ENCODE measurements around the gene BRAP. TPM values are rescaled to one million over a fixed set of nuclear protein-coding genes. Genes with fewer than 3 reads are reported as not detected.
"Not testable (repeated sequence)": the region's sequence is repeated elsewhere in the genome, so short reads cannot be mapped to it uniquely, and the experiment has no call there.

BRAP gene
- polyA plus RNA-seq, 1 donor from 2014 or later: 23.4 TPM

- H3K9me2 ChIP-seq (ENCODE audit: insufficient read depth, low read length): no peaks in the 10 kb centered on the region
- H3K9ac ChIP-seq (ENCODE audit: low read length): no peak overlapping the region
- TF ChIP-seq, protein P1, sequence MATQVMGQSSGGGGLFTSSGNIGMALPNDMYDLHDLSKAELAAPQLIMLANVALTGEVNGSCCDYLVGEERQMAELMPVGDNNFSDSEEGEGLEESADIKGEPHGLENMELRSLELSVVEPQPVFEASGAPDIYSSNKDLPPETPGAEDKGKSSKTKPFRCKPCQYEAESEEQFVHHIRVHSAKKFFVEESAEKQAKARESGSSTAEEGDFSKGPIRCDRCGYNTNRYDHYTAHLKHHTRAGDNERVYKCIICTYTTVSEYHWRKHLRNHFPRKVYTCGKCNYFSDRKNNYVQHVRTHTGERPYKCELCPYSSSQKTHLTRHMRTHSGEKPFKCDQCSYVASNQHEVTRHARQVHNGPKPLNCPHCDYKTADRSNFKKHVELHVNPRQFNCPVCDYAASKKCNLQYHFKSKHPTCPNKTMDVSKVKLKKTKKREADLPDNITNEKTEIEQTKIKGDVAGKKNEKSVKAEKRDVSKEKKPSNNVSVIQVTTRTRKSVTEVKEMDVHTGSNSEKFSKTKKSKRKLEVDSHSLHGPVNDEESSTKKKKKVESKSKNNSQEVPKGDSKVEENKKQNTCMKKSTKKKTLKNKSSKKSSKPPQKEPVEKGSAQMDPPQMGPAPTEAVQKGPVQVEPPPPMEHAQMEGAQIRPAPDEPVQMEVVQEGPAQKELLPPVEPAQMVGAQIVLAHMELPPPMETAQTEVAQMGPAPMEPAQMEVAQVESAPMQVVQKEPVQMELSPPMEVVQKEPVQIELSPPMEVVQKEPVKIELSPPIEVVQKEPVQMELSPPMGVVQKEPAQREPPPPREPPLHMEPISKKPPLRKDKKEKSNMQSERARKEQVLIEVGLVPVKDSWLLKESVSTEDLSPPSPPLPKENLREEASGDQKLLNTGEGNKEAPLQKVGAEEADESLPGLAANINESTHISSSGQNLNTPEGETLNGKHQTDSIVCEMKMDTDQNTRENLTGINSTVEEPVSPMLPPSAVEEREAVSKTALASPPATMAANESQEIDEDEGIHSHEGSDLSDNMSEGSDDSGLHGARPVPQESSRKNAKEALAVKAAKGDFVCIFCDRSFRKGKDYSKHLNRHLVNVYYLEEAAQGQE (IDR thresholded peaks at IDR 0.05; ENCODE audit: borderline replicate concordance): no peak
- TF ChIP-seq TAF1 (IDR thresholded peaks at IDR 0.05; ENCODE audit: low read depth) (no peak), POLR2AphosphoS5 (IDR thresholded peaks at IDR 0.05) (no peak), EZH2 (IDR thresholded peaks at IDR 0.05; ENCODE audit: borderline replicate concordance, insufficient read depth, low read length, poor library complexity, severe bottlenecking) (no peak), MXI1 (conservative IDR thresholded peaks at IDR 0.05; ENCODE audit: poor library complexity, severe bottlenecking) (no peak), EP300 (conservative IDR thresholded peaks at IDR 0.05; ENCODE audit: poor library complexity, severe bottlenecking) (no peak), SMC3 (conservative IDR thresholded peaks at IDR 0.05; ENCODE audit: poor library complexity) (no peak), RAD21 (conservative IDR thresholded peaks at IDR 0.05) (no peak)
- TF ChIP-seq, protein P2, sequence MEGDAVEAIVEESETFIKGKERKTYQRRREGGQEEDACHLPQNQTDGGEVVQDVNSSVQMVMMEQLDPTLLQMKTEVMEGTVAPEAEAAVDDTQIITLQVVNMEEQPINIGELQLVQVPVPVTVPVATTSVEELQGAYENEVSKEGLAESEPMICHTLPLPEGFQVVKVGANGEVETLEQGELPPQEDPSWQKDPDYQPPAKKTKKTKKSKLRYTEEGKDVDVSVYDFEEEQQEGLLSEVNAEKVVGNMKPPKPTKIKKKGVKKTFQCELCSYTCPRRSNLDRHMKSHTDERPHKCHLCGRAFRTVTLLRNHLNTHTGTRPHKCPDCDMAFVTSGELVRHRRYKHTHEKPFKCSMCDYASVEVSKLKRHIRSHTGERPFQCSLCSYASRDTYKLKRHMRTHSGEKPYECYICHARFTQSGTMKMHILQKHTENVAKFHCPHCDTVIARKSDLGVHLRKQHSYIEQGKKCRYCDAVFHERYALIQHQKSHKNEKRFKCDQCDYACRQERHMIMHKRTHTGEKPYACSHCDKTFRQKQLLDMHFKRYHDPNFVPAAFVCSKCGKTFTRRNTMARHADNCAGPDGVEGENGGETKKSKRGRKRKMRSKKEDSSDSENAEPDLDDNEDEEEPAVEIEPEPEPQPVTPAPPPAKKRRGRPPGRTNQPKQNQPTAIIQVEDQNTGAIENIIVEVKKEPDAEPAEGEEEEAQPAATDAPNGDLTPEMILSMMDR (IDR thresholded peaks at IDR 0.05; ENCODE audit: poor library complexity, severe bottlenecking): no peak
- H3K36me3 ChIP-seq (ENCODE audit: insufficient read depth, low read length): no peaks in the 10 kb centered on the region
- H3K27me3 ChIP-seq (ENCODE audit: insufficient read depth, low read depth, low read length): no peaks in the 10 kb centered on the region
- no peak overlapping the region for H3K4me2 ChIP-seq (ENCODE audit: low read length)
- H3F3A ChIP-seq (ENCODE audit: insufficient read depth, low read length, poor library complexity, severe bottlenecking): no peaks in the 10 kb centered on the region
- no peak overlapping the region for H3K27ac ChIP-seq (ENCODE audit: low read length)
- H2AFZ ChIP-seq (ENCODE audit: low read depth, low read length): no peak overlapping the region
- no peaks in the 10 kb centered on the region for H4K20me1 ChIP-seq (ENCODE audit: insufficient read depth)
- no peaks in the 10 kb centered on the region for H3K9me3 ChIP-seq (ENCODE audit: low read length)
- H3K4me3 ChIP-seq (ENCODE audit: low read length): no peak overlapping the region
- no peaks in the 10 kb centered on the region for H3K79me2 ChIP-seq (replicated peaks; ENCODE audit: insufficient read depth, low read length)
Measured at GRCh38 chr12:111624540-111624939, 61.2 kb downstream of the BRAP start.

DNA sequence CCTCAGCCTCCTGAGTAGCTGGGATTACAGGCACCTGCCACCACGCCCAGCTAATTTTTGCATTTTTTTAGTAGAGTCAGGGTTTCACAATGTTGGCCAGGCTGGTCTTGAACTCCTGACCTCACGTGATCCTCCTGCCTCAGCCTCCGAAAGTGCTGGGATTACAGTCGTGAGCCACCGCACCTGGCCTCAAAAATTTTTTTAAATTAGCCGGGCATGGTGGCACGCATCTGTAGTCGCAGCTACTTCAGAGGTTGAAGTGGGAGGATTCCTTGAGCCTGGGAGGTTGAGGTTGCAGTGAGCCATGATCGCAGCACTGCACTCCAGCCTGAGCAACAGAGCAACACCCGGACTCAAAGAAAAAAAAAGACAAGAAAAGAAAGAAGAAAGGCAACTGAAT, 67.9 kb downstream of the BRAP start:
- H3K4me3 ChIP-seq (ENCODE audit: low read length); H3F3A ChIP-seq (ENCODE audit: insufficient read depth, low read length, poor library complexity, severe bottlenecking); H3K36me3 ChIP-seq (ENCODE audit: insufficient read depth, low read length); H2AFZ ChIP-seq (ENCODE audit: low read depth, low read length); H3K27me3 ChIP-seq (ENCODE audit: insufficient read depth, low read depth, low read length); H3K9me3 ChIP-seq (ENCODE audit: low read length); H3K9me2 ChIP-seq (ENCODE audit: insufficient read depth, low read length); H3K27ac ChIP-seq (ENCODE audit: low read length); H4K20me1 ChIP-seq (ENCODE audit: insufficient read depth); H3K9ac ChIP-seq (ENCODE audit: low read length); H3K4me2 ChIP-seq (ENCODE audit: low read length); H3K79me2 ChIP-seq (replicated peaks; ENCODE audit: insufficient read depth, low read length): not testable (repeated sequence)

- H3K9ac ChIP-seq (ENCODE audit: low read length): no peak overlapping the region
- no peak overlapping the region for H3K4me3 ChIP-seq (ENCODE audit: low read length)
- H3F3A ChIP-seq (ENCODE audit: insufficient read depth, low read length, poor library complexity, severe bottlenecking): no peaks in the 10 kb centered on the region
- TF ChIP-seq, protein P1 (IDR thresholded peaks at IDR 0.05; ENCODE audit: borderline replicate concordance): no peak
- TF ChIP-seq POLR2AphosphoS5 (IDR thresholded peaks at IDR 0.05) (no peak), SMC3 (conservative IDR thresholded peaks at IDR 0.05; ENCODE audit: poor library complexity) (no peak), TAF1 (IDR thresholded peaks at IDR 0.05; ENCODE audit: low read depth) (no peak)
- TF ChIP-seq, protein P2 (IDR thresholded peaks at IDR 0.05; ENCODE audit: poor library complexity, severe bottlenecking): no peak
- H4K20me1 ChIP-seq (ENCODE audit: insufficient read depth): no peaks in the 10 kb centered on the region
- H3K27ac ChIP-seq (ENCODE audit: low read length): no peak overlapping the region
- no peak overlapping the region for H3K4me2 ChIP-seq (ENCODE audit: low read length)
- no peak overlapping the region for H2AFZ ChIP-seq (ENCODE audit: low read depth, low read length)
- no peaks in the 10 kb centered on the region for H3K79me2 ChIP-seq (replicated peaks; ENCODE audit: insufficient read depth, low read length)
- no peaks in the 10 kb centered on the region for H3K9me2 ChIP-seq (ENCODE audit: insufficient read depth, low read length)
- no peaks in the 10 kb centered on the region for H3K27me3 ChIP-seq (ENCODE audit: insufficient read depth, low read depth, low read length)
- no peaks in the 10 kb centered on the region for H3K9me3 ChIP-seq (ENCODE audit: low read length)
- H3K36me3 ChIP-seq (ENCODE audit: insufficient read depth, low read length): no peaks in the 10 kb centered on the region
Measured at GRCh38 chr12:111616177-111616623, 69.6 kb downstream of the BRAP start.

All from neural cell (in vitro differentiated cells).